H9 (cell line): Measurements from ENCODE around the gene COMMD1. TPM values are rescaled to one million over a fixed set of nuclear protein-coding genes. Genes with fewer than 3 reads are reported as not detected.

Experiments
- DNase-seq: peaks from one replicate; pipeline ENCODE4 v3.0.0-alpha.2; 2017
- H2AFZ ChIP-seq: one replicate; pipeline ENCODE4 v1.6.1; 2013; ENCODE audit warnings: mild to moderate bottlenecking, low read length, control low read depth, moderate library complexity
- H2AK5ac ChIP-seq: 2 replicates; pipeline ENCODE4 v1.6.1; 2013; ENCODE audit warnings: low read length, control low read depth, mixed read lengths; ENCODE audit not compliant: insufficient read length
- H2BK120ac ChIP-seq: one replicate; pipeline ENCODE4 v1.6.1; 2013; ENCODE audit warnings: low read depth, mild to moderate bottlenecking, low read length, control low read depth, inconsistent platforms; ENCODE audit not compliant: poor library complexity, severe bottlenecking
- H2BK12ac ChIP-seq: 2 replicates; pipeline ENCODE4 v1.6.1; 2013; ENCODE audit warnings: low read length, control low read depth, mixed read lengths, low read depth; ENCODE audit not compliant: insufficient read length
- H2BK15ac ChIP-seq: 2 replicates; pipeline ENCODE4 v1.6.1; 2013; ENCODE audit warnings: low read depth, low read length, control low read depth
- H2BK20ac ChIP-seq: one replicate; pipeline ENCODE4 v1.6.1; 2013; ENCODE audit warnings: low read depth, mild to moderate bottlenecking, low read length, control low read depth, inconsistent platforms; ENCODE audit not compliant: poor library complexity, severe bottlenecking
- H2BK5ac ChIP-seq: 2 replicates; pipeline ENCODE4 v1.6.1; 2013; ENCODE audit warnings: low read length, control low read depth, mixed read lengths; ENCODE audit not compliant: insufficient read length
- H3K14ac ChIP-seq: 2 replicates; pipeline ENCODE4 v1.6.1; 2013; ENCODE audit warnings: low read length, control low read depth; ENCODE audit not compliant: insufficient read depth
- H3K18ac ChIP-seq: 2 replicates; pipeline ENCODE4 v1.6.1; 2013; ENCODE audit warnings: low read depth, mild to moderate bottlenecking, mixed read lengths, low read length, control low read depth; ENCODE audit not compliant: insufficient read length
- H3K23ac ChIP-seq: 2 replicates; pipeline ENCODE4 v1.6.1; 2013; ENCODE audit warnings: low read length, control low read depth, mixed read lengths, low read depth; ENCODE audit not compliant: insufficient read length
- H3K23me2 ChIP-seq: 2 replicates; pipeline ENCODE4 v1.6.1; 2013; ENCODE audit warnings: low read depth, mild to moderate bottlenecking, mixed read lengths, low read length, control low read depth; ENCODE audit not compliant: insufficient read length, poor library complexity, severe bottlenecking
- H3K27ac ChIP-seq: 2 replicates; pipeline ENCODE4 v1.5.1; 2013; ENCODE audit warnings: low read length, control low read depth, mixed read lengths, low read depth; ENCODE audit not compliant: insufficient read length
- H3K27me3 ChIP-seq: 2 replicates; pipeline ENCODE4 v1.6.1; 2013; ENCODE audit warnings: low read length, control low read depth, inconsistent platforms; ENCODE audit not compliant: insufficient read depth
- H3K4ac ChIP-seq: 2 replicates; pipeline ENCODE4 v1.6.1; 2013; ENCODE audit warnings: low read depth, mild to moderate bottlenecking, control low read depth, inconsistent platforms, low read length, moderate library complexity
- H3K4me1 ChIP-seq: 2 replicates; pipeline ENCODE4 v1.6.1; 2013; ENCODE audit warnings: low read length, control low read depth, inconsistent platforms; ENCODE audit not compliant: insufficient read depth
- H3K4me2 ChIP-seq: 2 replicates; pipeline ENCODE4 v1.6.1; 2013; ENCODE audit warnings: low read length, control low read depth, mixed read lengths; ENCODE audit not compliant: insufficient read length, insufficient read depth
- H3K56ac ChIP-seq: 2 replicates; pipeline ENCODE4 v1.6.1; 2013; ENCODE audit warnings: low read depth, mild to moderate bottlenecking, mixed read lengths, low read length, control low read depth; ENCODE audit not compliant: insufficient read length
- H3K79me1 ChIP-seq: 2 replicates; pipeline ENCODE4 v1.6.1; 2013; ENCODE audit warnings: low read depth, mild to moderate bottlenecking, moderate library complexity, low read length, control low read depth, inconsistent platforms; ENCODE audit not compliant: insufficient read depth, poor library complexity, severe bottlenecking
- H3K79me2 ChIP-seq: 2 replicates; pipeline ENCODE4 v1.6.1; 2013; ENCODE audit warnings: low read length, control low read depth, inconsistent platforms; ENCODE audit not compliant: insufficient read depth
- H3K9ac ChIP-seq: 2 replicates; pipeline ENCODE4 v1.6.1; 2013; ENCODE audit warnings: low read length, control low read depth, mixed read lengths; ENCODE audit not compliant: insufficient read length; ENCODE audit errors: extremely low read depth
- H3K9me3 ChIP-seq: one replicate; pipeline ENCODE4 v1.6.1; 2013; ENCODE audit warnings: low read depth, low read length, inconsistent platforms; ENCODE audit not compliant: control insufficient read depth
- H3T11ph ChIP-seq: one replicate; pipeline ENCODE4 v1.6.1; 2013; ENCODE audit warnings: mild to moderate bottlenecking, low read length, control low read depth, inconsistent platforms
- H4K20me1 ChIP-seq: one replicate; pipeline ENCODE4 v1.6.1; 2013; ENCODE audit not compliant: control insufficient read depth, insufficient read length, insufficient read depth
- H4K5ac ChIP-seq: 2 replicates; pipeline ENCODE4 v1.6.1; 2013; ENCODE audit warnings: low read depth, mild to moderate bottlenecking, mixed read lengths, low read length, control low read depth; ENCODE audit not compliant: insufficient read length
- H4K8ac ChIP-seq: replicated peaks from 2 replicates; pipeline ENCODE4 v1.6.1; 2013; ENCODE audit warnings: low read length, control low read depth, mixed read lengths, low read depth; ENCODE audit not compliant: insufficient read length
- H4K91ac ChIP-seq: 2 replicates; pipeline ENCODE4 v1.6.1; 2013; ENCODE audit warnings: low read depth, mild to moderate bottlenecking, moderate library complexity, mixed read lengths, low read length, control low read depth; ENCODE audit not compliant: insufficient read length
- H3K27ac Mint-ChIP-seq, 3 experiments: 2 replicates in 2 of 3; 3 replicates in 1 of 3; pipeline ENCODE4 v1.8.0; 2020 to 2021; ENCODE audit warnings: mixed read lengths in 3 of 3, mild to moderate bottlenecking in 1 of 3, moderate library complexity in 1 of 3
- H3K27me3 Mint-ChIP-seq: 2 replicates; pipeline ENCODE4 v1.8.0; 2021; ENCODE audit warnings: low read depth, mild to moderate bottlenecking, moderate library complexity, mixed read lengths
- H3K36me3 Mint-ChIP-seq, 3 experiments: 2 replicates in 2 of 3; 3 replicates in 1 of 3; pipeline ENCODE4 v1.8.0; 2020 to 2021; ENCODE audit warnings: low read depth in 3 of 3, mixed read lengths in 3 of 3; ENCODE audit not compliant: insufficient read depth in 1 of 3
- H3K4me1 Mint-ChIP-seq, 2 experiments: 2 replicates each; pipeline ENCODE4 v1.8.0; 2020; ENCODE audit warnings: mixed read lengths in 2 of 2
- H3K4me3 Mint-ChIP-seq, 2 experiments: 2 replicates in 1 of 2; 3 replicates in 1 of 2; pipeline ENCODE4 v1.8.0; 2020 to 2021; ENCODE audit warnings: mild to moderate bottlenecking in 2 of 2, mixed read lengths in 2 of 2, moderate library complexity in 1 of 2
- H3K9me3 Mint-ChIP-seq, 2 experiments: 2 replicates in 1 of 2; 3 replicates in 1 of 2; pipeline ENCODE4 v1.8.0; 2020; ENCODE audit warnings: mild to moderate bottlenecking in 2 of 2, mixed read lengths in 2 of 2, moderate library complexity in 1 of 2
- WGBS: extraction: QIAGEN DNeasy Blood & Tissue Kit; methylation state at CpG from one replicate; pipeline ENCODE4 v1.1.7; 2013; ENCODE audit warnings: missing lambda C conversion rate, low lambda C conversion rate, mixed read lengths; ENCODE audit not compliant: insufficient read length; ENCODE audit errors: extremely low coverage; 5-methylcytosine and 5-hydroxymethylcytosine counted together
- total RNA-seq: library from RNA; stranded (reverse); gene quantifications from 2 replicates; pipeline ENCODE4 v1.2.1, GENCODE V29; 2021
- TF ChIP-seq, protein P1 (sequence below): fragments of 200-600 bp; sonication (generic); conservative IDR thresholded peaks from 3 replicates; pipeline ENCODE4 v1.8.0; 2021; ENCODE audit warnings: antibody characterized with exemption, mild to moderate bottlenecking

COMMD1 gene
- total RNA-seq, 1 experiment from 2014 or later = 31.5 TPM

GRCh38 chr2:62029910-62030309 is 124.4 kb downstream of the COMMD1 start:
- H3K27ac ChIP-seq = no peak overlapping the region
- no peaks in the 10 kb centered on the region for H4K20me1 ChIP-seq
- no CpG with 5 or more reads among the region's 3 CpGs for WGBS
- Mint-ChIP-seq H3K27me3 (no peaks in the 10 kb centered on the region), H3K27ac (peak overlapping the region; percentile 2 to 91 (median 6); a peak in 3 of 7 replicates), H3K36me3 (no peaks in the 10 kb centered on the region; a peak in 1 of 7 replicates), H3K4me1 (peaks cover 13 to 17% of the 10 kb centered on the region in 2 experiments), H3K9me3 (no peaks in the 10 kb centered on the region; a peak in 1 of 5 replicates), H3K4me3 (no peak overlapping the region)
- H2BK120ac ChIP-seq = no peak overlapping the region
- no peak overlapping the region for H3K9ac ChIP-seq
- H3K79me2 ChIP-seq = no peaks in the 10 kb centered on the region
- H2AK5ac ChIP-seq = no peak overlapping the region
- H2BK20ac ChIP-seq = no peak overlapping the region
- H4K91ac ChIP-seq = no peak overlapping the region
- no peak overlapping the region for H2AFZ ChIP-seq
- H3K18ac ChIP-seq = no peak overlapping the region
- no peaks in the 10 kb centered on the region for H3K4me1 ChIP-seq
- no peak for DNase-seq
- no peak overlapping the region for H2BK5ac ChIP-seq
- H3K56ac ChIP-seq = no peak overlapping the region
- no peak overlapping the region for H3K4me2 ChIP-seq
- H2BK15ac ChIP-seq = no peak overlapping the region
- H3T11ph ChIP-seq = no peak overlapping the region
- no peak overlapping the region for H4K5ac ChIP-seq
- no peak overlapping the region for H3K14ac ChIP-seq
- no peaks in the 10 kb centered on the region for H3K23me2 ChIP-seq
- H3K27me3 ChIP-seq = no peaks in the 10 kb centered on the region
- no peak overlapping the region for H4K8ac ChIP-seq
- TF ChIP-seq, protein P1, sequence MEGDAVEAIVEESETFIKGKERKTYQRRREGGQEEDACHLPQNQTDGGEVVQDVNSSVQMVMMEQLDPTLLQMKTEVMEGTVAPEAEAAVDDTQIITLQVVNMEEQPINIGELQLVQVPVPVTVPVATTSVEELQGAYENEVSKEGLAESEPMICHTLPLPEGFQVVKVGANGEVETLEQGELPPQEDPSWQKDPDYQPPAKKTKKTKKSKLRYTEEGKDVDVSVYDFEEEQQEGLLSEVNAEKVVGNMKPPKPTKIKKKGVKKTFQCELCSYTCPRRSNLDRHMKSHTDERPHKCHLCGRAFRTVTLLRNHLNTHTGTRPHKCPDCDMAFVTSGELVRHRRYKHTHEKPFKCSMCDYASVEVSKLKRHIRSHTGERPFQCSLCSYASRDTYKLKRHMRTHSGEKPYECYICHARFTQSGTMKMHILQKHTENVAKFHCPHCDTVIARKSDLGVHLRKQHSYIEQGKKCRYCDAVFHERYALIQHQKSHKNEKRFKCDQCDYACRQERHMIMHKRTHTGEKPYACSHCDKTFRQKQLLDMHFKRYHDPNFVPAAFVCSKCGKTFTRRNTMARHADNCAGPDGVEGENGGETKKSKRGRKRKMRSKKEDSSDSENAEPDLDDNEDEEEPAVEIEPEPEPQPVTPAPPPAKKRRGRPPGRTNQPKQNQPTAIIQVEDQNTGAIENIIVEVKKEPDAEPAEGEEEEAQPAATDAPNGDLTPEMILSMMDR = no peak
- no peaks in the 10 kb centered on the region for H3K79me1 ChIP-seq
- H3K9me3 ChIP-seq = no peaks in the 10 kb centered on the region
- no peak overlapping the region for H3K4ac ChIP-seq
- H2BK12ac ChIP-seq = no peak overlapping the region
- no peak overlapping the region for H3K23ac ChIP-seq
